ENCODE data around the gene UBQLNL.

The UBQLNL gene

DNA sequence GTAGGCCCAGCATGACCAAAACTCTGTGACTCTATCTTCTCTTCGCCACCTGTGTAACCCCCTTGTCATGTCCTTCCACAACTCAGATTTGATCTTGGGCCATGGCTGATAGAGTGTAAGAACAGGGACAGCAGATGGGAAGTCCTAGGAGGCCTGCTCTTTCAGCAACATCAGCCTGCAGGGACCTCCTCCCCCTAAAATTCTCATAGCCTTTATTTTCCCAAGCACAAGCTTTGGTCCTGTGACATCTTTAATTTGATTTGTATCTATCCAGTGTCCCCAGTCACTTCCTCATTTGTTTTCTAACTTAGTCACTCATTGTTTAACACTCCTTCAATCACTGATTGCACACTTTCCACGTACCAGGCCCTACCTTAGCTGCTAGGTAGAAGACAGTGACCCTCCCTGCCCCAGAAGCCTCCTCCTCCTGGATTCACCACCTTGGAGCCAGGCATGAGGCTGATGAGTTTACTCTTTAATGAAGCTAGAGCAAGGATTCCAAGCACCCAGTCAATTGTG, 12.0 kb downstream of the UBQLNL start:
- H3K4me3 ChIP-seq (ENCODE audit: insufficient read depth in 1 of 2, low read depth in 1 of 2, low read length in 2 of 2): no peak overlapping the region
- H2AK5ac ChIP-seq (ENCODE audit: low read length, severe bottlenecking): no peak overlapping the region
- no peak overlapping the region for H2BK12ac ChIP-seq (ENCODE audit: low read length in 2 of 2)
- H3K79me1 ChIP-seq (replicated peaks; ENCODE audit: low read length, poor library complexity, severe bottlenecking): no peaks in the 10 kb centered on the region
- no peak overlapping the region for H2BK5ac ChIP-seq (ENCODE audit: low read depth, low read length, poor library complexity, severe bottlenecking)
- WGBS: 67% methylated on average over 2 of the region's 2 CpGs
- DNase-seq: no peak
- no peak overlapping the region for H3K27ac ChIP-seq (ENCODE audit: low read length, poor library complexity, severe bottlenecking)
- no peak overlapping the region for H3K14ac ChIP-seq (ENCODE audit: low read length in 2 of 2)
- no peak overlapping the region for H3K23ac ChIP-seq (ENCODE audit: low read length in 2 of 2)
- no peak overlapping the region for H4K91ac ChIP-seq (ENCODE audit: low read length)
- H4K8ac ChIP-seq (ENCODE audit: low read length): no peak overlapping the region
- no peaks in the 10 kb centered on the region for H3K4me1 ChIP-seq (ENCODE audit: control insufficient read depth, insufficient read depth, low read depth, low read length)
- no peak overlapping the region for H2BK120ac ChIP-seq (ENCODE audit: low read depth, low read length)
- no peak overlapping the region for H3K9ac ChIP-seq (ENCODE audit: low read length)
- no peaks in the 10 kb centered on the region for H3K9me3 ChIP-seq (ENCODE audit: control insufficient read depth, low read length)
- H3K36me3 ChIP-seq (ENCODE audit: control insufficient read depth in 1 of 2, insufficient read depth in 2 of 2, low read depth in 1 of 2, low read length in 2 of 2): no peaks in the 10 kb centered on the region
- H3K27me3 ChIP-seq (ENCODE audit: control insufficient read depth in 1 of 2, insufficient read depth in 1 of 2, low read length in 2 of 2): peaks cover 2 to 4% of the 10 kb centered on the region in 2 experiments
- no peak overlapping the region for H3K4me2 ChIP-seq (ENCODE audit: low read length, poor library complexity, severe bottlenecking)
- no peak overlapping the region for H3K18ac ChIP-seq (ENCODE audit: low read depth in 1 of 2, low read length in 2 of 2)
- H3K4ac ChIP-seq (ENCODE audit: low read depth in 1 of 2, low read length in 2 of 2): no peak overlapping the region
- no peak overlapping the region for H2AFZ ChIP-seq (ENCODE audit: low read depth, low read length)
- H2BK15ac ChIP-seq (ENCODE audit: low read depth, poor library complexity, severe bottlenecking): no peak overlapping the region

DNA sequence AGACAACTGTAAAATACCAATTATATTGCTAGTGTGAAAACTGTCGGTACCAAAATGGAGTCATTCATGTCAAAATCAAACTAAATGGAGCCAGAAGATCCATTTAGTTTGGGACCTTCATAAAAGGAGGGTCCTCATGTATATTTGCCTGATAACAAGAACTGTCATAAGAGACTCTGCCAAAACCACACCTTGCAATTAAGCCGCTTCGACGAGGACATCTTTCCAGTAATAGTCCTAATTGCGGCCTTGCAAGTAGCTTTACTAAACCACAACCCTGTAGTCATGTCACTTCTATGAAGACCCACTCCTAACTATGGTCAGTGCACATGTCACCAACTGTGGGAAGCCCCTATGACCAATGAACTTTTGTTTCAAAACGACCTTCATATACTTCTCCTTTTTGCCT, 16.1 kb downstream of the UBQLNL start:
- Histone ChIP-seq H3K18ac (ENCODE audit: low read depth in 1 of 2, low read length in 2 of 2) (no peak overlapping the region), H2BK5ac (ENCODE audit: low read depth, low read length, poor library complexity, severe bottlenecking) (no peak overlapping the region), H3K36me3 (ENCODE audit: control insufficient read depth in 1 of 2, insufficient read depth in 2 of 2, low read depth in 1 of 2, low read length in 2 of 2) (no peaks in the 10 kb centered on the region), H2BK120ac (ENCODE audit: low read depth, low read length) (no peak overlapping the region), H3K79me1 (replicated peaks; ENCODE audit: low read length, poor library complexity, severe bottlenecking) (no peaks in the 10 kb centered on the region), H3K4me3 (ENCODE audit: insufficient read depth in 1 of 2, low read depth in 1 of 2, low read length in 2 of 2) (no peak overlapping the region), H3K4ac (ENCODE audit: low read depth in 1 of 2, low read length in 2 of 2) (no peak overlapping the region), H3K23ac (ENCODE audit: low read length in 2 of 2) (no peak overlapping the region), H2BK15ac (ENCODE audit: low read depth, poor library complexity, severe bottlenecking) (no peak overlapping the region), H2BK12ac (ENCODE audit: low read length in 2 of 2) (no peak overlapping the region), H3K4me1 (ENCODE audit: control insufficient read depth, insufficient read depth, low read depth, low read length) (no peaks in the 10 kb centered on the region), H4K91ac (ENCODE audit: low read length) (no peak overlapping the region), H3K9ac (ENCODE audit: low read length) (no peak overlapping the region), H3K9me3 (ENCODE audit: control insufficient read depth, low read length) (no peaks in the 10 kb centered on the region), H3K4me2 (ENCODE audit: low read length, poor library complexity, severe bottlenecking) (no peak overlapping the region), H3K27ac (ENCODE audit: low read length, poor library complexity, severe bottlenecking) (no peak overlapping the region), H2AFZ (ENCODE audit: low read depth, low read length) (no peak overlapping the region), H4K8ac (ENCODE audit: low read length) (no peak overlapping the region), H3K27me3 (ENCODE audit: control insufficient read depth in 1 of 2, insufficient read depth in 1 of 2, low read length in 2 of 2) (peaks cover 0 to 4% of the 10 kb centered on the region in 2 experiments), H3K14ac (ENCODE audit: low read length in 2 of 2) (no peak overlapping the region), H2AK5ac (ENCODE audit: low read length, severe bottlenecking) (no peak overlapping the region)
- 89% methylated on average over 6 of the region's 6 CpGs for WGBS
- DNase-seq: no peak

- Histone ChIP-seq H3K4me1 (ENCODE audit: control insufficient read depth, insufficient read depth, low read depth, low read length) (no peaks in the 10 kb centered on the region), H3K14ac (ENCODE audit: low read length in 2 of 2) (no peak overlapping the region), H2BK120ac (ENCODE audit: low read depth, low read length) (no peak overlapping the region), H3K4ac (ENCODE audit: low read depth in 1 of 2, low read length in 2 of 2) (no peak overlapping the region), H3K9me3 (ENCODE audit: control insufficient read depth, low read length) (no peaks in the 10 kb centered on the region), H4K91ac (ENCODE audit: low read length) (no peak overlapping the region), H3K9ac (ENCODE audit: low read length) (no peak overlapping the region), H3K36me3 (ENCODE audit: control insufficient read depth in 1 of 2, insufficient read depth in 2 of 2, low read depth in 1 of 2, low read length in 2 of 2) (no peaks in the 10 kb centered on the region), H2BK12ac (ENCODE audit: low read length in 2 of 2) (no peak overlapping the region), H3K18ac (ENCODE audit: low read depth in 1 of 2, low read length in 2 of 2) (no peak overlapping the region), H2AK5ac (ENCODE audit: low read length, severe bottlenecking) (no peak overlapping the region), H3K79me1 (replicated peaks; ENCODE audit: low read length, poor library complexity, severe bottlenecking) (no peaks in the 10 kb centered on the region), H2AFZ (ENCODE audit: low read depth, low read length) (no peak overlapping the region), H3K4me3 (ENCODE audit: insufficient read depth in 1 of 2, low read depth in 1 of 2, low read length in 2 of 2) (no peak overlapping the region), H3K4me2 (ENCODE audit: low read length, poor library complexity, severe bottlenecking) (no peak overlapping the region), H2BK15ac (ENCODE audit: low read depth, poor library complexity, severe bottlenecking) (no peak overlapping the region), H4K8ac (ENCODE audit: low read length) (no peak overlapping the region), H2BK5ac (ENCODE audit: low read depth, low read length, poor library complexity, severe bottlenecking) (no peak overlapping the region), H3K23ac (ENCODE audit: low read length in 2 of 2) (no peak overlapping the region), H3K27me3 (ENCODE audit: control insufficient read depth in 1 of 2, insufficient read depth in 1 of 2, low read length in 2 of 2) (peaks cover 0 to 4% of the 10 kb centered on the region in 2 experiments), H3K27ac (ENCODE audit: low read length, poor library complexity, severe bottlenecking) (no peak overlapping the region)
- DNase-seq: no peak
- 60% methylated on average over 2 of the region's 2 CpGs for WGBS
Observed at GRCh38 chr11:5499671-5500070, 16.8 kb downstream of the UBQLNL start.

DNA sequence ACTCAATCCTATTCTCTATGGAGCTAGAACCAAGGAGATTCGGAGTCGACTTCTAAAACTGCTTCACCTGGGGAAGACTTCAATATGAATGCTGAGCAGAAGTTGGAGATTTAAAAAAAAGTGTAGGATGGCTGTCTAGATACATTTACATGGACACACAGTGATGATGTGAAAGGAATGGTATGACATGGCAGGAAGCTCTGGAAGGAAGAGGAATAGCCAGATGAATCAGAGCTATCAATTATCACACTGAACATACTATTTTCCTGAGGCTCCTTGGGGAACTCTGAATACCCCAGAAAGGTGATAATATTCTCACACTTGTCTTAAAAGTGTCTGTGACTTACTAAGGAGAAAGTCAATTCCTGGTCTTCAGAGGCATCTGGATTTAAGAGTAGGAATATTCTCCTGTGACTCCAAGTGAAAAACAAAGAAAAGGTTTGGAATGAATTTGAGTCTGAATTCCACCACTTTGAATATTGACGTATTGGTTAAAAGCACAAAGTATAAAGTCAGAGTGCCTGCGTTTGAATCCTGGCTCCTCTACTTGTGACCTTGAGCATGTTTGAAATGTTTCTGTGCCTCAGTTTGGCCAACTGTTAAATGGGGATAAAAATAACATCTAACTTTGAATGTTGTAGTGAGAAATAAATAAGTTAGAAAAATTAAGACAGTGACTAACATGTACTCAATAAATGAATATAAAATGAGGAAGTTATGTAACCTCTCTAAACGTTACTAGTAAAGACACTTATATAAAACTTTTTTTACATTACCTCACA, 26.7 kb downstream of the UBQLNL start:
- H2BK120ac ChIP-seq (ENCODE audit: low read depth, low read length): no peak overlapping the region
- no peak overlapping the region for H3K14ac ChIP-seq (ENCODE audit: low read length in 2 of 2)
- no peak overlapping the region for H3K4me2 ChIP-seq (ENCODE audit: low read length, poor library complexity, severe bottlenecking)
- no peaks in the 10 kb centered on the region for H3K4me1 ChIP-seq (ENCODE audit: control insufficient read depth, insufficient read depth, low read depth, low read length)
- no peak overlapping the region for H3K4ac ChIP-seq (ENCODE audit: low read depth in 1 of 2, low read length in 2 of 2)
- no peak overlapping the region for H4K8ac ChIP-seq (ENCODE audit: low read length)
- peak; percentile 2 for DNase-seq
- no peak overlapping the region for H2BK15ac ChIP-seq (ENCODE audit: low read depth, poor library complexity, severe bottlenecking)
- no peak overlapping the region for H3K18ac ChIP-seq (ENCODE audit: low read depth in 1 of 2, low read length in 2 of 2)
- no peak overlapping the region for H2AFZ ChIP-seq (ENCODE audit: low read depth, low read length)
- no peak overlapping the region for H3K9ac ChIP-seq (ENCODE audit: low read length)
- H2BK5ac ChIP-seq (ENCODE audit: low read depth, low read length, poor library complexity, severe bottlenecking): no peak overlapping the region
- no peaks in the 10 kb centered on the region for H3K9me3 ChIP-seq (ENCODE audit: control insufficient read depth, low read length)
- no peak overlapping the region for H4K91ac ChIP-seq (ENCODE audit: low read length)
- H3K4me3 ChIP-seq (ENCODE audit: insufficient read depth in 1 of 2, low read depth in 1 of 2, low read length in 2 of 2): no peak overlapping the region
- H3K27me3 ChIP-seq (ENCODE audit: control insufficient read depth in 1 of 2, insufficient read depth in 1 of 2, low read length in 2 of 2): no peaks in the 10 kb centered on the region
- H3K27ac ChIP-seq (ENCODE audit: low read length, poor library complexity, severe bottlenecking): no peak overlapping the region
- no peak overlapping the region for H2BK12ac ChIP-seq (ENCODE audit: low read length in 2 of 2)
- no peak overlapping the region for H3K23ac ChIP-seq (ENCODE audit: low read length in 2 of 2)
- no peaks in the 10 kb centered on the region for H3K79me1 ChIP-seq (replicated peaks; ENCODE audit: low read length, poor library complexity, severe bottlenecking)
- WGBS: 71% methylated on average over 4 of the region's 5 CpGs
- H3K36me3 ChIP-seq (ENCODE audit: control insufficient read depth in 1 of 2, insufficient read depth in 2 of 2, low read depth in 1 of 2, low read length in 2 of 2): no peaks in the 10 kb centered on the region
- no peak overlapping the region for H2AK5ac ChIP-seq (ENCODE audit: low read length, severe bottlenecking)

All from mesenchymal stem cell (in vitro differentiated cells and primary cell).